CD4-positive, alpha-beta T cell treated with Interleukin-17A for 4 hours (primary cell): ENCODE measurements around the gene IFI30.
A peak's percentile ranks its signal among the peaks of the same experiment; 100 is the strongest.
"Not testable (repeated sequence)": the region's sequence is repeated elsewhere in the genome, so short reads cannot be mapped to it uniquely, and the experiment has no call there.

ENCODE experiments used
- DNase-seq: peaks from one replicate; pipeline ENCODE4 v3.0.0-alpha.2; 2020; ENCODE audit warnings: mixed read lengths

Gene IFI30

DNA sequence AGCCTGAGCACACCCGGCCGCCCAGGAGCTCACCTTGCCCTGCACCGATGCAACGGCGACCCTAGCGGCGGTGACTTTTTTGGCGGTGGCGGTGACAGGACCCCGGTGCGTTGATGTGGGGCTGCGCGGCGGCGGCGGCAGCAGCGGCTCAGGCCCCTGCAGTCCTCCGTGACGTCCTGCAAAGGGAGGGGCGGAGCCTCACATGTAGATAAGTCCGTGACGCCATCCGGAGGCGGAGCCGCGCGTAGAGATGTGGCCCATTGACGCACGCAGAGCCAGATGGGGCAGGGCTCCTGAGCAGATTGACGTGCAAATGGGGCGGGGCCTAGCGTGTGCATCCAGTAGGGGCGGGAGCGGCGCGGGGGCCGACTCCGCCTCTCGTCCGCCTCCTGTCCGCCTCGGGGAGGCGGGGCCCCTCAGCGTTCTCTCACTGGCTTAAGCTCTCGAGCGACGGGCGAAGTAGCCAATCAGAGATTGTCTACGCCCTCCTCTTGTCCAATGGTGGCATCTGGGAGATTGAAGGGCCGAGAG, 30.3 kb downstream of the IFI30 start, which contains the start of gene RAB3A:
Gene RAB3A (minus strand): TSS at position 180 of the 531 bp plus-strand sequence. CDS start 1,302 bp downstream, outside the sequence.
- DNase-seq = peak; percentile 100

DNA sequence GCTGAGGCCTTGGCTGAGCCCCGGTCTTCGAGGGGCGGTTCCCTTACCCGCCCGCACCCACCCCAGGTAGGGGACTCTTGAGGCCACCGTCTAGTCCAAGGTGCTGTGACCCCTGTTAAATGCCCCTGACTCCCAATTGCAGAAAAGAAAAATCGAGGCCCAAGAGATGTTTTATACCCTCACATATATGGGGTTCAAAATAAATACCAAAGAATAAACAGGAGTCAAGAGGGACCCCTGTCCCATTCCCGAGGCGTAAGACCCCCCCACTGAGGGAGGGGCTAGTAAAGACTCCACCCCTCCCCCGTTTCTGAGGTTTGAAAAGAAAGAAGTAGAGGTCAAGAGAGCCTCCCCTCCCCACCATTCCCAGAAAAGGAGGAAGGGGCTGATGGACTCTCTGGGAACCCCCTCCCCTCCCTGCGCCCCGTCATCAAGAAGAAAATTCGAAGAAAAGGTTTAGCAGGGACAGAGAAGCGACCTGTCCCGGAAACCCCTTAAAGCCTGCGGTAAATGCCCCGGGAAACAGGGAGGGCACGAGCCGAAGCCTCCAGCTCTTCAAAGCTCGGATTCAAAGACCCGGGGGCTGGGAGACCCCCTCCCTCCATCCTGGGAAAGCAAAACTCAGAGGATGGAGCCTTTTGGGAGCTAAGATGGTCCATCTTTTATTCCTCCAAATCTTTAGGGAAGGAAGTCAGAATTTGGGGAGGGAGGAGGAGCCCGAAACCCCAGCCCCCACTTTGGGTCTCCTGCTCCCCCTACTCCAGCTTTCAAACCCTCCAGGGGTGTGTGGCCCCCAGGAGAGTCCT, 31.0 kb downstream of the IFI30 start:
- peak; percentile 59 for DNase-seq

DNA sequence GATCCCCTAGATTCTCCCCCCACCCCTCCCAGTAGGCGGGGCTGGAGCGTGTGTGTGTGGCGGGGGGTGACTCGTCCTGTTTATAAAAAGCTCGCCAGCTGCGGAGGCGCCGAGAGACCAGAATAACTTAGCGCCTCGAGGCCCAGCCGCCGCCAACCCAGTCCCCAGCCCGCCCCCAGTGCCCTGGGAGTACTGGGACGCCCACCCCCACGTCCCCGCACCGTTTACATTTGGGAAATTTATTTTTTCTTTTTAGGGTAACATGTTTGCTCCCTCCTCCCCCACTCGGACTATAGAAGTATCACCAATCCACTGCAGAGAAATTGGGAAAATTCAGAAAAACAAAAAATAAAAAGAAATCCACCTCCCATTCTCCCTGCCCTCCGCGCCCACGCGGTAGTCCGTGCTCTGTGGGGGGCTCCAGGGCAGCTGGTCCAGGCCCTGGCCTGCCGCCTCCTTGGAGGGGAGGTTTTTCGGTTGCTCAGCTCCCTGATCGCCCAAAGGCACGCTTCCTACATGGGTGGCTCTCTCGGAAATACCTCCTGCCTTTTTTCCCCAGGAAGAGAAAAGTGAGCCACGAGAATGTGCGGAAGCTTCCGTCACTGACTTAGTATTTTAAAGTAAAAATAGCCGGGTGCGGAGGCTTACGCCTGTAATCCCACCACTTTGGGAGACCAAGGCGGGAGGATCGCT, 31.7 kb downstream of the IFI30 start:
- DNase-seq = peak; percentile 75

DNA sequence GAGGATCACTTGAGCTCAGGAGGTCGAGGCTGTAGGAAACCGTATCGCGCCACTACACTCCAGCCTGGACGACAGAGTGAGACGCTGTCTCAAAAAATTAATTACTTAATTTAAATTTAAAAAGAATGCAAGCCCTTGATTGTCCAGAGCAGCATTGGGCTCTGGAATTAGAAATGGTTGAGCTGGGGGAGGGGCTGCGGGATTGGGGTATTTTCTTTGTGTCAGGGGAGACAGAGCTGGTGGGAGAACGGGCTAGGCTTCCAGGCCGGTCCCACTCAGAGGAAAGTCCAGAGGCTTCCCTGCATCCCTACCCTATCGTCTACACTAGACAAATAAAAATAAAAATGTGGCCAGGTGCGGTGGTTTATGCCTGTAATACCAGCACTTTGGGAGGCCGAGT, 32.4 kb downstream of the IFI30 start:
- DNase-seq = no peak

DNA sequence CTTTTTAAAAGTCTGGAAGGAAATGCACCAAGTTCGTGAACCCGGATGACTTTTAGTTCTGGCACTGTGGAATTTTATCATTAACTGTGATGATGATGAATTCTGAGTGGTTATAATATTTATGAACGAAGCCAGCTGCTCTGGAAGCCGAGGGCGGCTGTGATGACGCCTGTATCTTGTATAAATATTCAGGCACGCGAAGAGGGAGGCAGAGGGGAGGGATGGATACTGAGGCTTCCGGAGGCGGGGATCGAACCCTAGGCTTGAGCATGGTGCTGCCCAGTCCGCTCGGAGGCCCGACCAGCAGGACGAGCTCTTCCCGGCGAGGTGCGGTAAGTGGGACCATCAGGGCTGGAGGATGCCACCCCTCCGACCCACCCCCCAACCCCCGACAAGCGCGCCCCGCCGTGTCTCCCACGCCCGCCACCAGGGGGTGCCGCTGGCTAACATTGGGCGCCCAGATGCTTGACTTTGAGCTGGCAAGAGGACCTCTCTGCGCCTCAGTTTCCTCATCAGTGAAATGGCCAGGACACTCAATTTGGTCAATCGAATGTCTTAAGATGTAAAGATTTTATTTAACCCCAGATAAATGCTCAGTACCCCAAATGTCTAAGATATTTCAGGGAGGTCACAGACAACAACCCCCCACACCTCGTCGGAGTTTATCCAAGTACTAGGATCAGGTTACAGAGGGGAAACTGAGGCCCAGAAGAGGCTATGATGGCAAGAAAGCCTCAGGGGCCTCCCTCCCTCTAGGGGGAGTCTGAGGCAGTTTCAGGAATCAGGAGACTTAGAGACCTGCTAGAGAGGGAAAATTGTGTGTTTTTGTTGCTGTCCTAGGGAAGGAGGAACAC, 34.7 kb downstream of the IFI30 start:
- peak; percentile 69 for DNase-seq

DNA sequence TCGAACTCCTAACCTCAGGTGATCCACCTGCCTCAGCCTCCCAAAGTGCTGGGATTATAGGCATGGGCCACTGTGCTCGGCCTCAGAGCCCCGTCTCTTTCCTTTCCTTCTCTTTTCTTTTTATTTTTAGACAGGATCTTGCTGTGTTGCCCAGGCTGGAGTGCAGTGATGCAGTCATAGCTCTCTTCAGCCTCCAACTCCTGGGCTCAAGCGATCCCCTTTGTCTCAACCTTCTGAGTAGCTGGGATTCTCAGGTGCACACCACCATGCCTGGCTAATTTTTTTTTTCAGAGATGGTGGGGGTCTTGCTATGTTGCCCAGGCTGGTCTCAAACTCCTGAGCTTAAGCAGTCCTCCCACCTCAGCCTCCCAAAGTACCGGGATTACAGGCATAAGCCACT, 36.3 kb downstream of the IFI30 start:
- not testable (repeated sequence) for DNase-seq

DNA sequence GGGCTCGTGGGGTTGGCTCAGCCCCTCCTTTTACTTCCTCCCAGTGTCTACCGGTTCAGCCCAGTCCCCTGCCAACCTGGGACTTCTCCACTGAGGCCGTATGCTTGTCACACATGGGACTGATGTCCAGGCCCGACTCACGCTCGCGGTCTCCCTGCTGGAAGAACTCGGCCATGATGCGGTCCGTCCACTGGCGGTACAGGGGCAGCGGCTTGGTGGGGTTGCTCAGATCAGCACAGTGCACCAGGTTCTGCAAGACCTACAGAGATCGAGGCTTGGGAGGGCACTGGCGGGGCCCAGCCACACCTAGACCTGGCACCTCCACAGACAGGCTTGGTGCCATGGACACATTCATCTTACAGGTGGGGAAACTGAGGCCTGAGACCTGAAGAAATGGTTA, 38.1 kb downstream of the IFI30 start:
- no peak for DNase-seq

DNA sequence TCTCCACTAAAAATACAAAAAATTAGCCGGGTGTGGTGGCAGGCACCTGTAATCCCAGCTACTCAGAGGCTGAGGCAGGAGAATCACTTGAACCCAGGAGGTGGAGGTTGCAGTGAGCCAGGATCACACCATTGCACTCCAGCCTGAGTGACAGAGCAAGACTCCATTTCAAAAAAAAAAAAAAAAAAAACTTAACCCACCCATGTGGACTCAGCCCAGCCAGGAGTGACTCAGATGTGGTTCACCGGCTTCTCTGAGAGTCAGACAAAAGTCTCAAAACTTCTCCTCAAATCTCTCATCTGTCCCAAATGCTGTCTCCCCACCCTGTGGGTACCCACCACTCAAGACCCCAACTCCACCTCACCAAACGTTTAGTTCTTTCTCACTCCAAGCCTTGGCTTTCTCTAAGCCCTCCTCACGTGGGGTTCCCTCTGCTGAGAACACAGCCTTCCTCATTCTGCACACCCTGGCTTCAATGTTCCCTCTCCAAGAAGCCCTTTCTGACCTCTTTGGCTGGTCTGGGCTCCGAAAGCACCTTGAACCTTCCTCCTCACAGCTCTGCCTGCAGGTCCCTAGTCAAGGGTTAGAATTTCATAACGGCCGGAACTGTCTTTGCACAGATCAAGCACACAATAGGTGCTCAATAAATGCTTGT, 41.3 kb downstream of the IFI30 start:
- no peak for DNase-seq

DNA sequence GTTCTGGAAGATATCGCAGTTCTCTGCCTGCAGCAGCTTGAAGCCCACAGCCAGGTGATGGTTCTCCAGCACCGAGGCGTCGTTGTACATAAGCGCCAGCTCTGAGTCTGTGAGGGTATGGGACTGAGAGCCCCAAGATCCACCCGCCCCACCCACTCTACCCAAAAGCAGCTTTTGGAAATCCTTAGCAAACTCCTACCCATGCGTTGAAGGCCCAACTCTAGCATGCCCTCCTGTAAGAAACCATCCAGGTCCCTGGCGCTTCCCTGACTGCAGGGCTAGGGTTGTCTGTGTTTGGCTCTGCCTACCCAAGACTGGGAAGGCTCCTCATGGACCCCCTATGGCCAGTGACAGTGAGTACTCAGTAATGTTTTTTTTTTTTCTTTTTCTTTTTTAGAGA, 43.2 kb downstream of the IFI30 start:
- no peak for DNase-seq

DNA sequence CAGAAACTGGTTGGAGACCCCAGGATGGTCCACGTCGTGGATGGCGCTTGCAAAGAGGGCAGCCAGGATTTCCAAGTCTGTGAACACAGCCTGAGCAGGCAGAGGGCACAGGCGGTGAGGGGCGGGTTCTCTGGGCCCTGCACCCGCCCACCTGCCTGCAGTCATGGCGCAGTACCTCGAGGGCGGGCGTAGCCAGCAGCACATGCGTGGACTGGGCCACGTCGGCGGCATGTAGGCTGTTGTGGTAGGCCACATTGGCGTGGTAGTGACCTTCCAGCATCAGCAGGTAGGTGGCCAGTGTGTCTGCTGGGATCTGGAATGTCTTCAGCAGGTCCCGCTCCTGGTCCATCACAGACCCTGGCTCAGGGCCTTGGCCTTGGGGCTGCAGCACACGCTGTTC, 44.5 kb downstream of the IFI30 start:
- no peak for DNase-seq

DNA sequence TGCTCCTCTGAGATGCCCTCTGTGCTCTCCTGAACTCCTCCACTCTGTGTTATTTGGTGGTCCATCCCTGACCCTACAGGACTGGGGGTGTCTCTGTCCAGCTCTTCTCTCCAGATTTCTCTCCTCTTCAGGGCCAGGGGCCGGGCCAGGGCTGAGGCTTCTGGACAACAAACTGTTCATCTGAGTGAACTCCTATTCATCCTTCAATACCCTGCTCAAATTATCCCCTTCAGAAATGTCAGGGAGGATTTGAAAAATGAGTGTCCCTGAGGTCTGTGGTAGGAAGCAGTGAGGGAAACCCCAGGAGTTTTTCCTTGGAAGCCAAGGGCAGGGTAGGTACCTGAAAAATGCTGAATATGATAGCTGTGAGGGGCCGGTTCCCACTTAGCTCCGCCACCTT, 45.0 kb downstream of the IFI30 start:
- DNase-seq = no peak

DNA sequence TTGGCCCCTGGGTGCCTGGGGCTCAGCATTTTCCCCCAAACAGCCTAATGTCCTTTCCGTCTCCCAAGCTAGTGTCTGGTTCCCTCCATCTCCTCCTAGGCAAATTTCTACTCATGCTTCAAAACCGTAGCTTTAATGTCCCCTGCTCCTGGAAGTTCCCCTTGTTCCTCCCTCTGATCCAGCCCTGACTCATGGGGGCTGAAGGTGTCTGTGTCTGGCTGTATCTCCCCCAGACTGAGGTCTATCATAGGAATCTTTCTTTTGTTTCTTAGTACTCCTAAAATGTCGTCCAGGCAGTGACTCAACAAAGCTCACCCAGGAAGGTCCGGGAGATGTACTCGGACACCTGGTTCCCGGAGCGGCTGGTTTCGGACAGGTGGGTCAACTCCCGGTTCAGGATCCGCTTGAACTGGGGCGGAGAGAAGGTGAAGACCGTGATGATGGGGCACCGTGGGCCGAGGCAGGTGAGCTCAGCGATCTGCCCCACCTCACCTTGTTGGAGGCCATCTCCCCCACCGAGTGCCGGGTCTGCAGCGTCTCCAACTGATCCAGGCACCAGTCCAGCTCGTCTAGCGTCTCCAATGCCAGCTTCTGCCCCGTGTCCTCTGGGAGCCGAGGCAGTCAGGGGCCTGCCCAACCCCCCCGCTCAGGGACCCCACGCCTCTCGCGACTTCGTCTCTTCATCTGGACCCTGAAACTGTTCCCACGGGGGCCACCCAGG, 46.5 kb downstream of the IFI30 start:
- DNase-seq = no peak

DNA sequence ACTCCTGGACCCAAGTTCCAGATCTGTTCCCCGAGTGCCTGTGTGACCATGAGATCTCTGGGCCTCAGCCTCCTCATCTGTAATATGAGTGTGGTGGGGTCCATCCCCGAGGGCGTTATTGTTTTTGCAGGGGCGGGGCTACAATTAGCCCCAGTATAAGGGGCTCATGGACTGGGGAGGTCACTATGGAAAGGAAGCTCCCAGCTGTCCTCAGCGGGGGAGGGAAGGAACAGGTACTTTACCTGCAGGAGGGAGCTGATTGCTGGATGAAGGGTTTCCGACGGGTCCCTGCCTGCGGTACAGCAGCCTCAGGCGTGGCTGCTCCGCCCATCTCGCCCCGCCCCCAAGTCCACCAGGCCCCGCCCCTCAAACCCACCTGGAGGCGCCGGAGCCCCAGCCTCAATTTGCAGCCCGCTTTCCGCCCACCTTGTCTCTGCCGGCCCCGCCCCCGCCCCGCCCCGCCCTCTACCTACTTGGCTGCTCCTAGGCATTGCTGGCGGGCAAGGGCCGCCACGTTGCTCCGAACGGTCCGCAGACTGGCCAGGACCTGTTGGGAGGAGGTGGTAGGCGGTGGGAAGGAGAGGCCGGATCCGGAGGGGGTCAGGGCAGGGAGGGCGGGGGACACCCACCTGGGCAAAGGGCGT, 47.1 kb downstream of the IFI30 start:
- DNase-seq = no peak

DNA sequence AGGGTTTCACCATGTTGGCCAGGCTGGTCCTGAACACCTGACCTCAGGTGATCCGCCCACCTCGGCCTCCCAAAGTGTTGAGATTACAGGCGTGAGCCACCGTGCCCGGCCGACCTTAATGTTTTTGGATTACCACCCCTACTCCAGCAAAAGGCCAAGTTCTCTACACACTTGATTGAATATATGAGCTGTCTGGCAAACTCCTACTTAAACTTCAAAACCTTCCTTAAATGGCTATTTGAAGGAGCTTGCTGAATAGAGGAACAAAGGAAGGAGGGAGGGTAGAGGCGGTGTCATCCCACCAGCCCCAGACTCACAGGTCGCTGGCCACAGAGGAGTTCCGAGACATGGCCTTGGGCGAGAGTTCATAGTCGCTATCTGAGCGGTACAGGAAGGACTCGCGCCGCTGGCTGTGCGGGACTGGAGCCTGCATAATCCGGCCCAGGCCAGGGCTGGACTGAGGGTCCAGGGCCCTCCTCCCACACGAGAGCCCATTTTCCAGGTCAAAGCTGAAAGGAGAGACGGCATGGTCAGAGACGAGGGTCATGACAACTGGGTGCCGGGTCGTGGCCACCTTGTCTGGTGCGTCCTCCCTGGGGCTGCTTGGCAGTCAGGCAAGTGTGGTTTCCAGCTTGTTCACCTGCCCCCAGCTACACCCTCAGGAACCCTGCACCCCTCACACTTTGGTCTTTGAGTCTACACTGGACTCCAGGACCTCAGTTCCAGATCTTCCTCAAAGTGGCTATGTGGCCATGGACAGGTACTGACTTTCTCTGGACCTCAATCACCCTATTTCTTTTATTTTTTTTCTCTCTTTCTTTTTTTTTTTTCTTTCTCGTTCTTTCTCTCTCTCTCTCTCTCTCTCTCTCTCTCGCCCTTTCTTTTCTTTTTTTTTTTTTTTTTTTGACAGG, 48.5 kb downstream of the IFI30 start:
- DNase-seq = no peak

DNA sequence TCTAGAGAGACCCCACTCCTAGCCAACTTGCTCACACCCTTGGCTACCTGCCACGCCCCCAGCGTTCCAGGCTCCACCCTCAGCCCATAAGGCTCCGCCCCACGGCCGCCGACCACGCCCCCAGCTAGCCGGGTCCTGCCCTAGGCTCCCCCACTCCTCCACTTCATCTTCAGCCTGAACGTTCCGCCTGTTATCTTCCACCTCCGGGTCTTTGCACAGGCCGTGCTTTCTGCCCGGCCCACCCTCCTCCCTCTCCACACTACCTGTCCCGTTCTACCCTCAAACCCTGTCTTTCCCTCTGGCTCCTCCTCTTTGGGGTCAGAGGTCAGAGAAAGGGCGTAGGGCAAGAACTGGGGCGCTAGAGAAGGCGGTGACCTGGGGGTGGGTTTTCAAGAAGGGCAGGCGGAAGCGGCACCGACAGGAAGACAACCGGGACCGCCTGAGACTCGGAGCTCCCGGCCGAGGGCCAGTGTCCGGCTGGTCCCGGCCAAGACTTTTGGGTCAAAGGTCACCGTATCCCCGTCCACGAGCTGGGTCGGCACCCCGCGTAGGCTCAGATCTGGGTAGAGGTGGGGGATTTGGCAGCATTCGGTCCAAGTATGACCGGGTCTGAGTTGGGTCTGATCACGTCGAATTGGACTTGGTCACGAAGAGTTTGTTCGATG, 50.4 kb downstream of the IFI30 start:
- DNase-seq = no peak

DNA sequence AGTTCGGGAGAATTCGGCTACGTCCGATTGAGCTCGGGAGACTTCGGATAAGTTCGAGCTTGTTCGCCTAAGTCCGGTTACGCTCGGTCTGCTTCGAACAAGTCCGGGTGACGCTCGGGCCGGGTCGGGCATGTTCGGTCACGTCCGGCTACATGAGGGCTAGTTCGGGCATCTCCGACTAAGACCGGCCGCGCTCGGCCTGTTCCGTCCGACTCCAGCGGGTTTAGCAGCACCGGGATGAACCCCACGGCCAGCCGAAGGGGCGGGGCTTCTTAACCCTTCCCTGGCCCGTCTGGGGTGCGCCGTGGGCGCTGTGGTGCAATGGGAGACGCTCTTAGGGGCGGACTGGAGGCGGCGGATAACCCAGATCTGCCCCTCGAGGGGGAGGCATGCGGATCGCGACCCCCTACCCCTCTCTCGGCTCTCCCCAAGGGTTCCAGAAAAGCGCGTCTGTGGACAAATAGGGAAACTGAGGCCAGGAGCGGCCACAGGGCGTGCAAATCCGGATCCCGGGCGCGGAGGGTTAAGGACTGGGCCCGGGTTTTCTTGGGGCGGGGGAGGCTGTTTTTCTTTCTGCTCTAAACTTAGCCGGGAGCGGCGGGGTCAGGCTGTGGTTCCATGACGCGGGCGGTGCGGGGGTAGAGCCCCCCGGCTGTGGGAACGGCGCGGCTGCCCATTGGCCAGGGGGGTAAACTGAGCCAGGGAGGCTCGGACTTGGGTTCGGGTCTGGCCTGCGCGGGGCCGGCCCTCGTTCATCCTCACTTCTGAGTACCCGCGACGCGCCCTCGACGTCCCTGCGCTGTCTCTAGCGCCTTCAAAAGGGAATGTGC, 51.1 kb downstream of the IFI30 start:
- peak; percentile 90 for DNase-seq

DNA sequence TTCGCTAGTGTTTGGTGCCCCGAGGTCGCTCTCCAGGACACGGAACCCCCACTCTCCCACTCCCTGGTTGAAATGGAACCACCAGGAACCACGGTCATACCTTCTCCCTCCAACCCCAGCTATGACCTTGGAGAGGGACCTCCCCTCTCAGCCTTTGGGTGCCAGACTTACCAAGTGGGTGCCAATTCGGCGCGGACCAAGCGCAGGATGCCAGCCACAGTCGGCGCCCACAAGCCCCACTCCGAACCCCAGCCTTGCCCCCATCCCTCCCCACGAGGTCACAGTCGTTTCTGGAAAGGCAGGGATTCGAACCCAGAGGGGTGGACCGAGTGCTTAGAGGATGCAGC, 51.7 kb downstream of the IFI30 start:
- no peak for DNase-seq

DNA sequence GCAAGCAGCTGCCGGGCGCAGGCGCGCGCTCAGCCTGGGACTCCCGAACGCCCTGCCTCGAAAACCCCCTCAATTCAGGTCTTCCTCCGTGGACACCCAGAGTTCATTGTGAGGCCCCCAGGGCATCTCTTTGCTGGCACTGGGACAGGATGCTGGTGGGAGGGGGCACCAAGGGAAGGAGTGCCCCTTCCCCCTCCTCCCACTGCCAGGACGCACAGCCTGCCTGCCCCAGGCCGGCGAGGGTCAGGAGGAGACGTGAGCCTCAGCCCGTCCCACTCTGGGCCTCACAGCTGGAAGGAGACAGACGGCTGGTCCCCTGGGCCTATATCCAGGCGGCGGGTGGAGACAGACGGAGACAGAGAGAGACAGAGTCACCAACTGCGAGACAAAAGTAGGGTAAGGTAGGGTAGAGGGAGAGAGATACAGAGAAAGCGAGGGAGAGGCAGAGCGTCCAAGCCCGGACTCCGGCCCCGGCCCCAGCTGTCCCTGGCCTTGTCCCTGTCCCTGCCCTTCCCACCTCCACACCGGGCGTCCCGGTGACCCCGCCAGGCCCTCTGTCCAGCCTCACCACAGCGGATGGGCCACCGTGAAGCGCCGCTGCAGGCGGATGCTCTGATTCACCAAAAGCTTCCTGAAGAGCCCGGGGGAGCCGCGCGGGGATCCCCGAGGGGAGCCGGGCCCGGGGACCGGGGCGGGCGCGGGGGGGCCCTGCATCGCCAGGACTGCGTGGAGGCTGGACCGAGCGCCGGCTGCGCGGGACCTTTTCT, 52.3 kb downstream of the IFI30 start, which contains the start of gene PDE4C:
Gene PDE4C (minus strand): TSS at position 737 of the 767 bp plus-strand sequence. CDS start 23 bp downstream, at position 714.
- no peak for DNase-seq
